Nephron progenitor cell (in vitro differentiated cells): Measurements from ENCODE around the gene ARHGAP24.

Source experiments
- DNase-seq: peaks from one replicate; pipeline ENCODE4 v3.0.0; 2021
- H3K27ac Mint-ChIP-seq: 2 replicates; pipeline ENCODE4 v1.8.0; 2021; ENCODE audit warnings: mild to moderate bottlenecking, moderate library complexity, mixed read lengths
- H3K27me3 Mint-ChIP-seq: 2 replicates; pipeline ENCODE4 v1.8.0; 2021; ENCODE audit warnings: mild to moderate bottlenecking, low read depth, mixed read lengths; ENCODE audit not compliant: poor library complexity
- H3K36me3 Mint-ChIP-seq: 2 replicates; pipeline ENCODE4 v1.8.0; 2021; ENCODE audit warnings: low read depth, mixed read lengths
- H3K4me1 Mint-ChIP-seq: 2 replicates; pipeline ENCODE4 v1.8.0; 2021; ENCODE audit warnings: mixed read lengths
- H3K4me3 Mint-ChIP-seq: 2 replicates; pipeline ENCODE4 v1.8.0; 2021; ENCODE audit warnings: mild to moderate bottlenecking, moderate library complexity, mixed read lengths
- H3K9me3 Mint-ChIP-seq: 2 replicates; pipeline ENCODE4 v1.8.0; 2021; ENCODE audit warnings: mild to moderate bottlenecking, moderate library complexity, mixed read lengths
- TF ChIP-seq, protein P1 (sequence below): fragments of 200-600 bp; sonication (generic); IDR thresholded peaks from 2 replicates; pipeline ENCODE4 v1.5.0; 2021; ENCODE audit warnings: antibody characterized with exemption

Gene ARHGAP24

DNA sequence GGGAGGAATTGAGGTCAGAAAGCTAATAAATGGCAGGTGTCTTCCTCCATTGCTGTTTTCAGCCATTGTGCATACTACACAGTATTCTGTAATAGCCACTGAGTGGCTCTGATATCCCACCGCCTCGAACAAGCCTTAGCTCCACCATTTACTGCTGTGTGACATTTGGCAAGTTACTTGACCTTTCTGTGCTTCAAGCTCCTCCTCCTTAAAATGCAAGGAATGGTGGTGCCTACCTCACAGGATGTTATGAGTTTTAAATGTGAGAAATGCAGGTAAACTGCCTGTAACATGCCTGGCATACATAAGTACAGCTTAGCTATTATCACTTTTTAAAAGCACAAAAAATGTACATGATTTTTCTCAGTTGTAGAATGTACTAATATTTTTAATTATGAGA lies 464.0 kb downstream of the ARHGAP24 start:
- Mint-ChIP-seq H3K27ac (no peak overlapping the region), H3K36me3 (peaks cover 23% of the 10 kb centered on the region), H3K4me1 (peaks cover 71% of the 10 kb centered on the region), H3K9me3 (peaks cover 1% of the 10 kb centered on the region), H3K27me3 (no peaks in the 10 kb centered on the region), H3K4me3 (no peak overlapping the region)
- TF ChIP-seq, protein P1, sequence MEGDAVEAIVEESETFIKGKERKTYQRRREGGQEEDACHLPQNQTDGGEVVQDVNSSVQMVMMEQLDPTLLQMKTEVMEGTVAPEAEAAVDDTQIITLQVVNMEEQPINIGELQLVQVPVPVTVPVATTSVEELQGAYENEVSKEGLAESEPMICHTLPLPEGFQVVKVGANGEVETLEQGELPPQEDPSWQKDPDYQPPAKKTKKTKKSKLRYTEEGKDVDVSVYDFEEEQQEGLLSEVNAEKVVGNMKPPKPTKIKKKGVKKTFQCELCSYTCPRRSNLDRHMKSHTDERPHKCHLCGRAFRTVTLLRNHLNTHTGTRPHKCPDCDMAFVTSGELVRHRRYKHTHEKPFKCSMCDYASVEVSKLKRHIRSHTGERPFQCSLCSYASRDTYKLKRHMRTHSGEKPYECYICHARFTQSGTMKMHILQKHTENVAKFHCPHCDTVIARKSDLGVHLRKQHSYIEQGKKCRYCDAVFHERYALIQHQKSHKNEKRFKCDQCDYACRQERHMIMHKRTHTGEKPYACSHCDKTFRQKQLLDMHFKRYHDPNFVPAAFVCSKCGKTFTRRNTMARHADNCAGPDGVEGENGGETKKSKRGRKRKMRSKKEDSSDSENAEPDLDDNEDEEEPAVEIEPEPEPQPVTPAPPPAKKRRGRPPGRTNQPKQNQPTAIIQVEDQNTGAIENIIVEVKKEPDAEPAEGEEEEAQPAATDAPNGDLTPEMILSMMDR: no peak
- DNase-seq: no peak

DNA sequence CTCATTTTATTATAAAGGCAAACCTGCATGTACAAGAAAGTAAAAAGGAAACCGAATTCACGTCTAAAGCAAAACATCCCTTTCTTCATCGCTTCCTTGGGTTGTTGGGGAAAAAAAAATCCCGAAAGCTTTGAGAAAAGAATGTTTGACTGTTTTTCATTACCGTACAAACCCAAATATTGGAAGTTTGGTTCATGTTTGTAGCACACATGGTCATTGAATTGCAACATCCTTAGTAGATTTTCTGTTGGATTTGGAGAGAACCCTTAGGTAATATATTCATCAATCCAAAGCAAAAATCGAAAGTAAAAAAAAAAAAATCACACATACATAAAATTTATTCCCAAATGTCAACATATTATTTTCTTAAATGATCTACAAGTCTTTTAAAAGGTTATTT lies 464.6 kb downstream of the ARHGAP24 start:
- Mint-ChIP-seq H3K27me3 (no peaks in the 10 kb centered on the region), H3K4me3 (peak overlapping the region; percentile 51), H3K9me3 (peaks cover 8% of the 10 kb centered on the region), H3K36me3 (peaks cover 30% of the 10 kb centered on the region), H3K27ac (peak overlapping the region; percentile 79), H3K4me1 (peaks cover 70% of the 10 kb centered on the region)
- DNase-seq: no peak
- TF ChIP-seq, protein P1: no peak

DNA sequence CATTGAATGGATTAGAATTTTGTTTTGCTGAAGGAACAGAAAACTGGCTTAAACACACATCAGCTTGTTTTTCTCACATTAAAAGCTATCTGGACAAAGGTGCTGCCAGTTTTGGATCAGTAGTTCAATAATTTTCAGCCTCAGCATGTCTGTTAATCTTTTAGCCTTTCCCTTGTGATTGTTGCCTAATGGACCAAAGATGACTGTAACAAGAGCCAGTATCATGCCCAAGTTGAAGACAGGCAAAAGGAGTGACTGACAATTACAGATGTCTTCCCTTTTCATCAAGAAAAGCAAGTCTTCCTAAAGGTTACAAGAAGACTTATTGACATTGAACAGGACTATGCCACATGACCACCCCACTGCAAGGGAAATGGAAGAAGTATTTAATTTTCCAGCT lies 465.2 kb downstream of the ARHGAP24 start:
- TF ChIP-seq, protein P1: no peak
- peak overlapping the region; percentile 51 for H3K4me3 Mint-ChIP-seq
- H3K27ac Mint-ChIP-seq: peak overlapping the region; percentile 79
- H3K4me1 Mint-ChIP-seq: peaks cover 70% of the 10 kb centered on the region
- no peaks in the 10 kb centered on the region for H3K27me3 Mint-ChIP-seq
- peaks cover 9% of the 10 kb centered on the region for H3K9me3 Mint-ChIP-seq
- no peak for DNase-seq
- peaks cover 35% of the 10 kb centered on the region for H3K36me3 Mint-ChIP-seq

DNA sequence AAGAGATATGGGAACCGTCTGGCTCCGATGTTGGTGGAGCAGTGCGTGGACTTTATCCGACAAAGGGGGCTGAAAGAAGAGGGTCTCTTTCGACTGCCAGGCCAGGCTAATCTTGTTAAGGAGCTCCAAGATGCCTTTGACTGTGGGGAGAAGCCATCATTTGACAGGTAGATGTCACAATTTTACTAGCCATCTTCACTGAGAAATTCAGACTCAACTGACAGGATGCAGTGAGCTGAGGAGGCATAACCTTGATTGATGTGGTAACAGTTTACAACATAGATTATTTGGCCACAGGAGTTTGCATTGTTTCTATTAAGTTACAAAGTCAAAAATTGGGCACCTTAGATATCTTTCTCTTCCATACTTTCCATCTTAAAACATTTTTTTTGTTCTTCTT lies 467.2 kb downstream of the ARHGAP24 start:
- no peaks in the 10 kb centered on the region for H3K27me3 Mint-ChIP-seq
- H3K4me1 Mint-ChIP-seq: peaks cover 73% of the 10 kb centered on the region
- H3K4me3 Mint-ChIP-seq: no peak overlapping the region
- H3K9me3 Mint-ChIP-seq: peaks cover 9% of the 10 kb centered on the region
- peak overlapping the region; percentile 70 for H3K27ac Mint-ChIP-seq
- DNase-seq: no peak
- H3K36me3 Mint-ChIP-seq: peaks cover 30% of the 10 kb centered on the region
- TF ChIP-seq, protein P1: no peak

DNA sequence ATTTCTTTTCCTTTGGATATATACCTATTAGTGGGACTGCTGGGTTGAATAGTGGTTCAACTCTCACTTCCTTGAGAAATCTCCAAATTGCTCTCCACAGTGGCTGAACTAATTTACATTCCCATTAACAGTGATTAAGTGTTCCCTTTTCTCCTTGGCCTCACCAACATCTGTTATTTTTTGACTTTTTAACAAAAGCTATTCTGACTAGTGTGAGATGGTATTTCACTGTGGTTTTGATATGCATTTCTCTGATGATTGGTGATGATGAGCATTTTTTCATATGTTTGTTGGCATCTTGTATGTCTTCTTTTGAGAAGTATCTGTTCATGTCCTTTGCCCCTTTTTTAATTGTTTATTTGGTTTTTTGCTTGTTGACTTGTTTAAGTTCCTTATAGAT lies 471.9 kb downstream of the ARHGAP24 start:
- H3K27ac Mint-ChIP-seq: peak overlapping the region; percentile 87
- H3K27me3 Mint-ChIP-seq: no peaks in the 10 kb centered on the region

DNA sequence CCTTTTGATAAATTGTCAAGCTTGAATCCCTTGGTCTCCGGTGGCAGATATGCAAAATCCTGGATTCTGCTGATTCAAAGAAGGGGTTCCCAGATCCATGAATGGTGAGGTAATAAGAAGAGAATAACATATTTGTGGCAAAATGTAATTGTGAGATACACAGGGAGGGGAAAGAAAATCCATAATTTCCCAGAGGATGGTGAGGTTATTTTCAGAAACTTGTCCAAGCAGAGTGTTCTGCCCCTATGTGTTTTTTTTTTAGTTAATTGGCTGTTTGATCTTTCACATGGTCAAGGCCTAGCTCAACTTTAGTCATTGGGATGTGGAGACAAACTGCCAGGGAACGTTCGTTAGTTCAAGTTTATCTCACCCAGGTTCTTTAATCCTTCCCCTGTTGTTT lies 476.1 kb downstream of the ARHGAP24 start:
- Mint-ChIP-seq H3K4me3 (no peak overlapping the region), H3K4me1 (peaks cover 73% of the 10 kb centered on the region), H3K27me3 (no peaks in the 10 kb centered on the region), H3K36me3 (peaks cover 37% of the 10 kb centered on the region), H3K9me3 (no peaks in the 10 kb centered on the region), H3K27ac (no peak overlapping the region)
- DNase-seq: no peak
- TF ChIP-seq, protein P1: no peak

More for the DNA sequence above, 471.9 kb downstream of the ARHGAP24 start:
- TF ChIP-seq, protein P1: no peak
- Mint-ChIP-seq H3K4me3 (peak overlapping the region; percentile 19), H3K9me3 (peaks cover 9% of the 10 kb centered on the region), H3K36me3 (peaks cover 44% of the 10 kb centered on the region), H3K4me1 (peaks cover 56% of the 10 kb centered on the region)
- DNase-seq: no peak
